HG03469 (cell line): ENCODE measurements around the gene DENND2C.

Source experiments
- ATAC-seq: cut with Tn5 transposase; IDR thresholded peaks from one replicate; pipeline ENCODE4 v1.9.1; 2021; ENCODE audit warnings: mild to moderate bottlenecking, moderate library complexity, moderate number of reproducible peaks; ENCODE audit not compliant: unreplicated experiment

The DENND2C gene, protein sequence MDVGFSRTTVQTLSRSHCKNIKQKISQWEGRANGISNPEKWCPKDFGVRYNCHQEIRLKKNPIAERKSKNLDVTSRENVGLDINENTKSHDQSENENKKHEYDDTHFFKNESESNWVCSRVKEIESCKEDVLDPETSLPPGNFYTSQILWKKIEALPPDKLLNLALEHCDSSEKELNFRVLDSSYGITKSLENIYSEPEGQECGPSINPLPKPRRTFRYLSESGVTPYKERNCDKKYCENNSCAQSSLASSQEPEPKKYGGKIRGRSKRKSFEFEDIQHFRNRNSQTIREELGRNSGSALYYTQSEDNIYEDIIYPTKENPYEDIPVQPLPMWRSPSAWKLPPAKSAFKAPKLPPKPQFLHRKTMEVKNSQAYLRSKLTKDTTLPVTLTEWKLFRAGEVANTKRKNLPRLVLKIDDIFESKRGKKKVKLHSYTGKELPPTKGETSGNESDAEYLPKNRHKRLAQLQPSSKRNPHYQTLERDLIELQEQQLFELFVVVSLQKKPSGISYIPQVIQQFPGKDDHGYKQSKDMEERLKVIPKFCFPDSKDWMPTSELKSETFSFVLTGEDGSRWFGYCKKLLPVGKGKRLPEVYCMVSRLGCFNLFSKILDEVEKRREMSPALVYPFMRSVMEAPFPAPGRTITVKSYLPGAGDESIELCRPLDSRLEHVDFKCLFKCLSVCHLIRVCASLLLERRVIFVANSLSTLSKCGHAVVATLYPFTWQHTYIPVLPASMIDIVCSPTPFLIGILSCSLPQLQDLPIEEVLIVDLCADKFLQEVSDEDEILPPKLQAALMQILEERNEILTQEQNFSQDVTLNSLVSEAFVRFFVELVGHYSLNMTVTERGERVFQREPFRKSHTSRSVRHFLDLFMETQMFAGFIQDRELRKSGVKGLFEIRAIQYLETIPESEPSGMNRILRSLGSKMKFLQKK

DNA sequence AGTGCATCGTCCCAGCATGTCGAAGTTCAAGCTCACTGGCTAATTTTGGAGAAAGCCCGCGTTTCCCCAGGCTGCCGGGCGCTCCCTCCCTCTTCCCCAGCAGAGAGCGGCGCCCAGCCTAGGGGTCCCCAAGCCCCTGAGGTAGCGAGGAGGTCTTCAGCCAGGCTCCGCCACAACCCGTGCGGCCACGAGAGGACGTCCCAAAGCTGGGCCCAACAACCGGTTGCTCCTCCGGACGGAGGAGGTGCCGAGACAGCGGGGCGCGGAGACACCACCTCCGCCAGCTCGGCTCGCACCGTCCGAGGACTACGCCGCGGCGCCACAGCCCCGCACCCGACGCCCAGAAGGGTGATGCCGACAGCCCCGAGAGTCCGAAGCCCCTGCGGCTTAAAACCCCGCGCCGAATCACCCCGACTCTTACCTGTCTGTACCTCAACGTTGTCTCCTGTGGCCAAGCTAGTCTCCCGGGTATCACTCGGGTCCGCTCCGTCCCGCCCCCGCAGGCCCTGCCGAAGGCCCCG is at the start of gene DENND2C:
Gene DENND2C, minus strand, starts transcription at position 488 of the 521 bp plus-strand sequence. CDS start 44,065 bp downstream, outside the sequence.
- ATAC-seq: peak; percentile 37

DNA sequence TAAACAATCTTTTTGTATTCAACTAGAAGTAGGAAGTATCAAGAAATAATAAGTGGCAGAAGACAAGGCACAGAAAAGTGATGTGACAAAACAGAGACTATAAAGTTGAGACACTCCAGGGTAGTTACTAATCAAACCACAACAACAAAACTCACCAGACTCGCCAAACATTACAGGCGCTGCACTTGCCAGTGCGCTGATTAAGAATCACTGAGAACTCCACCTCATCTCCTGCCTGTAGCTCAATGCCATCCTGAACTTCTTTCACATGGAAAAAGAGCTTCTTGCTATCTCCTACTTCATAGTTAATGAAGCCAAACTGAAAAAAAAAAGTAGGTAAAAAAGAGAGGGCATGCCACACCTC is 49.6 kb upstream of the DENND2C start:
- no peak for ATAC-seq

DNA sequence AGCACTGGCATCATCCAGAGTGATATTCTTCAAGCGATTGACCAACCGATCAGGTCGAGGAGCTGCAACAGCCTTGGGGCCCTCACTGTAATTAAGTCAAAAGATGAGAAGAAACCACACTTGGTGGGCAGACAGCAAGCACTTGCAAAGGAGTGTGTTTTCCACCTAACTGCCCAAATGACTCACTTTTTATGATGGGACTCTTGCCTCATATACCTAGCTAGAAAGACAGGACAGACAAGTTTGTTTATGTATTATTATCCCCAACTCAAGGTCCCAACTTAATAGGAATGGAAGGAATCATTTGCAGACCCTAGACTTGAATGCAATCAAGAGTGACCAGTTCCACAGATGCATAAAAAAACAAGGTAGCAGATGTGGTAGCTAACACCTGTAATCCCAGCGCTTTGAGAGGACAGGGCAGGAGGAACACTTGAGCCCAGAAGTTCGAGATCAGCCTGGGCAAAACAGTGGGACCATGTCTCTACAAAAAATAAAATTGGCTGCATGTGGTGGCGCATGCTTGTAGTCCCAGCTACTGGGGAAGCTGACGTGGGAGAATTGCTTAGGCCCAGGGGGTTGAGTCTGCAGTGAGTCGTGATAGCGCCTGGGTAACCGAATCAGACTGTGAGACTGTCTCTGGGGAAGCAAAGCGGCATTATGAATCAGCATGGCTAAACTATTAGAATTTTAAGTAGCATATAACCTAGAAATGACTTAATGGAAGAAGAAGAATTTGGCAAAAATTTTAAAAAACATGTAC is 49.0 kb upstream of the DENND2C start:
- no peak for ATAC-seq

- ATAC-seq: peak; percentile 87
Measured at GRCh38 chr1:114716304-114717170, 46.7 kb upstream of the DENND2C start, which contains the start of gene NRAS. NRAS (minus strand) TSS chr1:114716771; CDS start chr1:114716160, 611 bp downstream.

- no peak for ATAC-seq
Measured at GRCh38 chr1:114715952-114716303, 46.1 kb upstream of the DENND2C start.

DNA sequence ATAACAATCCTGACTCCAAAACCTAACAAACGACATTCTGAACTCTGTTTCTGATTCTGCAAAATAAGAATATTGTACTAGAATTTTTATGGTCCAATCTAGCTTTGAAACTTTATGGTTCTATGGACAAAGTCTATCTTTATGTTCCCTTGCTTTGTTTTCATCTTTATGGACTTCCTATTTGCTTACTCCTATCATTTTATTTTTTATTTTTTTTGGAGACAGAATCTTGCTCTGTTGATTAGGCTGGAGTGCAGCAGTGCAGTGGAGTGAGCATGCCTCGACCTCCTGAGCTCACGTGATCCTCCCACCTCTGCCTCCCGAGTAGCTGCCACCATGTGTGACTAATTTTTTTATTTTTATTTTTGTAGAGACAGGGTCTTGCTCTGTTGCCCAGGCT is 43.1 kb upstream of the DENND2C start:
- ATAC-seq: no peak

DNA sequence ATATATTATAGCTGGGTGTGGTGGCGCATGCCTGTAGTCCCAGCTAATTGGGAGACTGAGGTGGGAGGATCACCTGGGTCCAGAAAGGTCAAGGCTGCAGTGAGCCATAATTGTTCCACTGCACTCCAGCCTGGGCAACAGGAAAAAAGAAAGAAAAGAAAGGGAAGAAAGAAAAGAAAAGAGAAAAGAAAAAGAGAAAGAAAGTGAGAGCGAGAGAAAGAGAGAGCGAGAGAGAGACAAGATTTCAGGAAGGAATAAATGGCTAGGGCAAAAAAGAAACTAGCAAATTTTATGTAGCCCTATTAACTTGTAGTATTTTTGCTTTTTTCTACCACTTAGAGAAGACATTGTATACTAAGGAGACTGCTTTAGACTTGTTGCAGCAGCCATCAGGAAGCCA is 40.5 kb upstream of the DENND2C start:
- ATAC-seq: no peak

GRCh38 chr1:114707604-114708003 is 37.8 kb upstream of the DENND2C start:
- ATAC-seq: no peak

- ATAC-seq: no peak
Measured at GRCh38 chr1:114703242-114703641, 33.4 kb upstream of the DENND2C start.

GRCh38 chr1:114702737-114703136 is 32.9 kb upstream of the DENND2C start:
- ATAC-seq: no peak

GRCh38 chr1:114701931-114702330 is 32.1 kb upstream of the DENND2C start:
- no peak for ATAC-seq

- ATAC-seq: no peak
Measured at GRCh38 chr1:114700036-114700600, 30.3 kb upstream of the DENND2C start.

DNA sequence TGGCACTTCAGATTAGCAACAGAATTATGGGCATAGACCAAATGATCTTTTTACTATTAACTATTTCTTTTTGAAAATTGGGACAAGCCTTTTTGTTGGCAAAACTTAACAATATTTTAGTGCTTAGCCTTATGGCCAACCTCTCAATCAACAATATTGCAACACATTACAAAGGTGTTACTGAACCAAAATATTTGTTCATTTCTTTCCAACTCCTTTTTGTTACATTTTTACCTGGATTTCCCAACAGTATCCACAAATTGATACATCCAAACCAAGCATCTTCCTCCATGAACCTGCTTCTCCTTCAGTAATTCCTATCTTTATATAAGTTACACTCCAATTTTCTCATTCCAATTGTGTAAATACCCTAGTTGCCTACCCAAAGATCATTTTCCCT is 27.0 kb upstream of the DENND2C start:
- ATAC-seq: no peak

GRCh38 chr1:114695430-114696058 is 25.7 kb upstream of the DENND2C start, which contains the start of gene AMPD1:
AMPD1 (minus strand) TSS chr1:114695546; CDS start chr1:114695471, 75 bp downstream.
- no peak for ATAC-seq

- ATAC-seq: no peak
Measured at GRCh38 chr1:114694540-114695310, 24.9 kb upstream of the DENND2C start.

DNA sequence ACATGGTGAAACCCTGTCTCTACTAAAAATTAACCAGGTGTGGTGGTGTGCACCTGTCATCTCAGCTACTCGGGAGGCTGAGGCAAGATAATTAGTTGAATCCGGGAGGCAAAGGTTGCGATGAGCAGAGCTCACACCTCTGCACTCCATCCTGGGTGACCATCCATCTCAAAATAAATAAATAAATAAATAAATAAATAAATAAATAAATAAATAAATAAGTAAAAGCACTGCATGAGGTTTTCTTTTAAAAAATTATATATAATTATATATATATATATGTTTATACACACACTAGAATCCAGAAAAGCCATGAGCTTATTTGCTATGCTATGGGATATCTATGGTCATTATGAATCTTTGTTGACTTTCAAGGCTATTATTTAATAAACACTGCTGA is 23.1 kb upstream of the DENND2C start:
- ATAC-seq: no peak

- no peak for ATAC-seq
Measured at GRCh38 chr1:114691061-114691460, 21.2 kb upstream of the DENND2C start.

- ATAC-seq: no peak
Measured at GRCh38 chr1:114690148-114690547, 20.3 kb upstream of the DENND2C start.
